Activated naive CD4-positive, alpha-beta T cell treated with anti-CD3 and anti-CD28 coated beads for 36 hours (primary cell): Measurements from ENCODE around the gene EFNB2. TPM values are rescaled to one million over a fixed set of nuclear protein-coding genes. Genes with fewer than 3 reads are reported as not detected.

Source experiments
- CTCF ChIA-PET: fragments of 350-600 bp; sonication (Branson Sonifier 250); formaldehyde crosslinking; loops from one replicate; lab custom pipeline; 2021; ENCODE audit warnings: antibody characterized with exemption; lab: Charles Lee
- DNase-seq: peaks from one replicate; pipeline ENCODE4 v3.0.0-alpha.2; 2020
- H3K27ac Mint-ChIP-seq: one replicate; pipeline ENCODE4 v1.8.0; 2021; ENCODE audit warnings: mild to moderate bottlenecking, mixed read lengths
- H3K27me3 Mint-ChIP-seq: one replicate; pipeline ENCODE4 v1.8.0; 2021; ENCODE audit warnings: low read depth, mixed read lengths
- H3K36me3 Mint-ChIP-seq: one replicate; pipeline ENCODE4 v1.8.0; 2021; ENCODE audit warnings: low read depth, mixed read lengths
- H3K4me1 Mint-ChIP-seq: one replicate; pipeline ENCODE4 v1.8.0; 2021; ENCODE audit warnings: low read depth, mixed read lengths
- H3K4me3 Mint-ChIP-seq: one replicate; pipeline ENCODE4 v1.8.0; 2021; ENCODE audit warnings: mild to moderate bottlenecking, moderate library complexity, mixed read lengths
- H3K9me3 Mint-ChIP-seq: one replicate; pipeline ENCODE4 v1.8.0; 2021; ENCODE audit warnings: mixed read lengths
- intact Hi-C: fragments of 100-400 bp; cut with micrococcal nuclease; formaldehyde crosslinking; loops from one replicate; pipeline ENCODE4 v1.15.1; 2023
- total RNA-seq, 2 experiments: library from RNA; stranded (reverse); gene quantifications; one replicate each; pipeline ENCODE4 v1.2.3, GENCODE V29; 2021

Gene EFNB2
- total RNA-seq, 2 experiments from 2014 or later: 0.07 to 0.12 TPM

DNA sequence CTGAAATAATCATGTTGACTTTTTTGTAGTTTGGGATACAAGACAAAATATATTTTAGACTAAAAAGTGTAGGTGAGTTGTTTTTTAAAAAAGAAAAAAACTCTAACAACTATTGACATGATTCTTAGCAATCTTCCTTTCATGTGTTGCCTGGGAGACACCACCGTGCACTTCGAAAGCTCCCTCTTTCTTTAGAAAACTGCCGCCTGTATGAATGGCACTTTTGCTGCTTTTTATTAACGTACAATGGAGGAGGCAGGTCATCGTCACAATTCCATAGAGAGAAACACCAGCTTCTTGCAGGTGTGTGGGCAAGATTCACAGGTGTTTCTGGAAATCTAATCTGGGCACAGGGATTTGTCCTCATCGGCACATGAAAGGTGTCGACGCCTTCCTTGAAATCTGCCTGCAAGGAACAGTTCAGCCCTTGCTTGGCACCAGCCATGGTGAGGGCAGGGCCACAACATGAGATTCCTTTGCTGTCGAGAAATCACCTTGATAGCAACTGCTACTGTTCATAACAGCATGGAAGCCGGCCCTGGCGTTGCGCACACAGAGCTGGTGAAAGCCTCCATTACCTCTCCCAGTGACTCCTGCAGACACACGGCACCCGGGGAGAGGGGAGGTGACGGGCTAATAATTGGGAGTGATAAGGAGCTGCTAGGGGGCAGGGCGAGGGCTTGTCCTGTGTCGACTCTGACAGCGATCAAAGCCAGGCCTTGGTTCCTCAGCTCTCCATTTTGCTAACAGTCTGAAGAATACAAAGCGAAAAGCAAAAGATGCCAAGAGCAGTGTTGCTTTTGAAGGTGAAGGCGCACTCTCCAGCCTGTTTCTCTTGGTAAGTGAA lies 66.5 kb downstream of the EFNB2 start:
- intact Hi-C loops: no loop called here
- H3K9me3 Mint-ChIP-seq: no peaks in the 10 kb centered on the region
- DNase-seq: no peak
- H3K27ac Mint-ChIP-seq: no peak overlapping the region
- no peaks in the 10 kb centered on the region for H3K4me1 Mint-ChIP-seq
- no peaks in the 10 kb centered on the region for H3K36me3 Mint-ChIP-seq
- peaks cover 3% of the 10 kb centered on the region for H3K27me3 Mint-ChIP-seq
- no peak overlapping the region for H3K4me3 Mint-ChIP-seq
- CTCF ChIA-PET: no interaction called here

DNA sequence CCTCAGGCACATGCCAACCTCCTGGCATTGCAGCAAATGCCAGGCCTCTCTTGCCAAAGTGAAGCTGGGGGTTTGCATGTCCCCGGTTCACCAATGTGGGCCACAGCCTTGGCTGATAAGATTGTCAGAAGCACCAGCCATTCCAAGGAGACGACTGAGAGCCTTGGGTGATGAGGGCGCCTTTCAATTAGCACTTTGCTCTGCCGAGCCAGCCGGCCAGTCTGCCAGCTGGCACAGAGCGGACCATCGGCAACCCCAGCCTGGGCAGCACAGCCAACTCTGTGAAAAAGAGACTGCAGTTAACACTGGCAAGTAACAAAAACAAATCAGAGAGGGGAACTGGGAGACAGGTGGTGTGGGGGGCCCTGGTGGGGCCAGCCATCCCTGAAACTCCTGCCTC lies 67.3 kb downstream of the EFNB2 start:
- intact Hi-C loops: no loop called here
- Mint-ChIP-seq H3K4me1 (no peaks in the 10 kb centered on the region), H3K9me3 (no peaks in the 10 kb centered on the region), H3K27me3 (peaks cover 3% of the 10 kb centered on the region), H3K36me3 (no peaks in the 10 kb centered on the region), H3K4me3 (no peak overlapping the region), H3K27ac (no peak overlapping the region)
- DNase-seq: no peak
- CTCF ChIA-PET: no interaction called here

DNA sequence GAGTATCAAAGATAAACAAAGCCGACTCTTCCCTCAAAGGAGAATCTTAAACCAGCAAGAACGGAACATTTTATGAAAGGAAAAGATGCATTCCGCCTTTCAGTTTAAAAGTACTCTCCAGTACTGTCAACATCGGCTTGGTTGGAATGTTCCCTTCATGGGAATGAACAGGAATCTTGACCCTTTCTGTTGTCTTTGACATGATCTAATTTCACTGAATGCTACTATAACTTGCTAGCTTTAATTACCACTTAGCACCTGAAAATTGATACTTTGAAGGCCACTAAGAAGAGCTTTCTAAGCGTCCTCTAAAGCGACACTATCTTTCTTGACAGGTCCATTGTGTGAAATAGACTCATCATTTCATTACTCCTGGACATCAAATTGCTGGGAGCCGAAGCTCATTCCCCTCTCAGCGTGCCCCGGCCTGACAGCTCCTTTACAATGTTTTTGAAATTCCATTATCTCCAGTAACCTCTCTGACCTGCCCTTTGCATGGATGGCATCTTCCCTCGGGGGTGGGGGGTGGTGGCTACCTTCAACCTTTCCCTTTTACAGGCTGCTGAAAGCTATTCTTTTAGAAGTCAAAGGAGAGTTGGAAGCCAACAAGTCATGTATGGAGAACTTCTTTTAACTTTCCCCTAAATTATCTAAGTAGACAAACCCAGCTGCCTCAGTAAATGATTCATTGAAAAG lies 67.9 kb downstream of the EFNB2 start:
- Mint-ChIP-seq H3K27ac (no peak overlapping the region), H3K36me3 (no peaks in the 10 kb centered on the region), H3K27me3 (peaks cover 5% of the 10 kb centered on the region), H3K9me3 (no peaks in the 10 kb centered on the region), H3K4me3 (no peak overlapping the region), H3K4me1 (no peaks in the 10 kb centered on the region)
- CTCF ChIA-PET: no interaction called here
- DNase-seq: no peak
- intact Hi-C loops: no loop called here

DNA sequence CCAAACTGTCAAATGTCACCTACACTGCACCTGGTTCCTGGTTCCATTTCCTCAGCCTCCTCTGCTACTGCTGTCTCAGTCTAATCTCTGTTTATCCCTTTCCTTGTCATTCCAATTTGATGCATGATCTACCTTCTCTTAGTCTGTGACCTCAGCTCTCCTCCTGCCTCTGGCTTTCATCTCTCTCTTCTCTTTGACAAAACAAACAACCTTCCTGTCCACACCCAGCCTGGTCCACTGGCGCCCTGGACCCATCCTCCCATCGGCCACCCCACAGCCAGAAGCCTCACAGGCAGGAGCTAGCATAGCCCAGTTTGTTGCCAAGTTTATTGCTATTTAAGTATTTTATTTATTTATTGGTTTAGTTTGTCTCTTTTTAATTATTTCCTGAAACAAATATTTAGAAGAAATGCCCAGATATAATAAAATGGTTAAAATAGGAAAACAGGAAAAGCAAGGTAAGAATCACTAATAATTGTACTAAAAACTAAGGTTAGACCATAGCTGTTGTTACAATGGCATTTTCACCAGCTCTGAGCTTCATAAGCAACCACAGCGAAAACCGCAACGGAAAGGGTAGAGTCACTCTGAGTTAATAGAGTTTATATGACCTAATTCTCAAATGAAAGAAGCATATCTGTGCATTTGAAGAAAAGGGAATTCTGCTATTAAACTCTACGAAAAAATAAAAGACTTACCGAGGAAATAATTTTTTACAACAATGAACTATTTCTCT lies 68.6 kb downstream of the EFNB2 start:
- no peak for DNase-seq
- no peaks in the 10 kb centered on the region for H3K36me3 Mint-ChIP-seq
- intact Hi-C loops: no loop called here
- no peaks in the 10 kb centered on the region for H3K4me1 Mint-ChIP-seq
- no peak overlapping the region for H3K27ac Mint-ChIP-seq
- peaks cover 5% of the 10 kb centered on the region for H3K27me3 Mint-ChIP-seq
- CTCF ChIA-PET: interaction anchor here (0.7 kb wide), 1 partner anchor 11 kb away, joined by 3 read pairs; no protein-coding TSS in a partner anchor
- H3K4me3 Mint-ChIP-seq: no peak overlapping the region
- H3K9me3 Mint-ChIP-seq: no peaks in the 10 kb centered on the region

DNA sequence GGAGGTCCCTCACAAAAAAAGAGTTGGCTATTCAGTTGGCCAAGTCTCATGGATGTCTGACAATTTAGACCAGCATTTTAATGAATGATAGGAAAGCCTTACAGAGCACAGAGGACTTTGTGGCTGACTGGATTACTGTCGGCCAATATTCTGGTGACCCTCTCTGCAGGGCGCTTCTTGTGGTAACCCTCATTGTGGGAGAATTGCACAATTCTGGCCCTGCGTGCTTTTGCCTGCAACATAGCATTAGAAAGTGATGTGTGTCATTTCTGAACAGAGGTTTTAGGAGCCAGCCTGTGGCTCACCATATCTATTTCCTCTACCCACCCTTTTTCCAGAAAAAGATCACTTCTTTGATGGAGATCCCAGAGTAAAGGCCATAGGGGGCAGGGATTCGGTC lies 71.4 kb downstream of the EFNB2 start:
- peaks cover 5% of the 10 kb centered on the region for H3K27me3 Mint-ChIP-seq
- H3K4me3 Mint-ChIP-seq: no peak overlapping the region
- no peaks in the 10 kb centered on the region for H3K36me3 Mint-ChIP-seq
- no peak overlapping the region for H3K27ac Mint-ChIP-seq
- no peak for DNase-seq
- H3K4me1 Mint-ChIP-seq: no peaks in the 10 kb centered on the region
- intact Hi-C loops: no loop called here
- no peaks in the 10 kb centered on the region for H3K9me3 Mint-ChIP-seq
- CTCF ChIA-PET: no interaction called here

DNA sequence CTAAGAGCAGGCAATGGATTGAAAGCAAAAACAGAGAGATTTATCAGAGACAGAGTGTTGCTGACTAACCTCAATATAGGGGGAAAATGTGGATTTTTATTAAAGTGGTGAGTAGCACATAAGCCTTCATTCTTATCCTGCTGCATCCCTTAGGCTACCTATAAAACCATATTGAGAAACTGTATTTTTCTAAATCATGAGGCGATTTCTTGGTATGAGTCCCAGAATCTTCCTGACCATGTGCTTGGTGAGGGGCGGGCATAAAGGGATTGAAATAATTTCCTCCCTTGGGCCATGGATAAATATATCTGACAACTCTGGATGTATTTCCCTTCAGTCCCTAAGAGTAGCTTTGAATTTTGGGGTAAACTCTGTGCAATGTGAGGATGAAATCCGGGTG lies 72.8 kb downstream of the EFNB2 start:
- Mint-ChIP-seq H3K4me1 (no peaks in the 10 kb centered on the region), H3K27ac (no peak overlapping the region), H3K36me3 (no peaks in the 10 kb centered on the region), H3K4me3 (no peak overlapping the region), H3K9me3 (no peaks in the 10 kb centered on the region), H3K27me3 (peaks cover 12% of the 10 kb centered on the region)
- CTCF ChIA-PET: no interaction called here
- intact Hi-C loops: no loop called here
- DNase-seq: no peak

DNA sequence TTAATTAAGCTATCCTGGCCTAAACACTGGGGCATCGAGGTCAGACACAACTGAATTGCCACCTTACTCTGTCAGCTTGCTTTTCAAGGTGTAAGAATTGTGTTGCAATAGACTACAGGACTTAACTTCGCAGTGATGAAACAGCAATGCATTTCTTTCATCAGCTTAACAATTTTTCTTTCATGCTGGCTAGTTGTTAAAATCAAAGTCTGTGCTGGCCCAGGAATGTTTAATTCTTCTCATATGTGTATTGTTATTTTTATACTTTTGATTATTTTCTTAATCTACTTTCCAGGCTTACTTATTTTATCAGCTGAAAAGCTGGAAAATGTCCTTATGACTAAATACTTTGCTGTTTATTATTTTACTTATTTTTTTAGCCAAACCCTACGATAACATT lies 79.7 kb downstream of the EFNB2 start:
- CTCF ChIA-PET: interaction anchor here (1.0 kb wide), 1 partner anchor 10 kb away, joined by 3 read pairs; no protein-coding TSS in a partner anchor
- intact Hi-C loops: no loop called here
- Mint-ChIP-seq H3K36me3 (no peaks in the 10 kb centered on the region), H3K4me3 (no peak overlapping the region), H3K27ac (no peak overlapping the region), H3K4me1 (no peaks in the 10 kb centered on the region), H3K9me3 (no peaks in the 10 kb centered on the region), H3K27me3 (peaks cover 21% of the 10 kb centered on the region)
- no peak for DNase-seq

DNA sequence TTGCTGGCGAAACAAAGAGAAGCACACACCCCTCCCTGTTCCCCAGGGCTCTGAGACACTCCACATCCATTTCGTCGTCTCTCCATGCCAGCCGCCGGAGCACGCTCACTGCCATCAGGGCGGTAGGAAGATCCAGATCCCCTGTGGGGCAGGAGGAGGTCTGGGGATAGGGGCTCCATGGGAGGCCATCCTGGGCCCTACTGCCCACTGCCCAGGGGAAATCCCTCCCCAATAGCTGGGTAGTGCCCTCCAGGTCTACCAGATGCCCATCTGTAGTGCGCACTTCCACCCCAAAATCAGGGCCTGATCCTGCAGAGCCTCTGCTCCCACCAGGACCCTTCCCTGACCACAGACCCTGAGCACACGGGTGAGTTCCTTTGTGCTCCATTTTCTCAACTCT lies 80.3 kb downstream of the EFNB2 start:
- Mint-ChIP-seq H3K4me1 (no peaks in the 10 kb centered on the region), H3K27me3 (peaks cover 21% of the 10 kb centered on the region), H3K4me3 (no peak overlapping the region), H3K9me3 (no peaks in the 10 kb centered on the region), H3K27ac (no peak overlapping the region), H3K36me3 (no peaks in the 10 kb centered on the region)
- no peak for DNase-seq
- CTCF ChIA-PET: no interaction called here
- intact Hi-C loops: no loop called here

DNA sequence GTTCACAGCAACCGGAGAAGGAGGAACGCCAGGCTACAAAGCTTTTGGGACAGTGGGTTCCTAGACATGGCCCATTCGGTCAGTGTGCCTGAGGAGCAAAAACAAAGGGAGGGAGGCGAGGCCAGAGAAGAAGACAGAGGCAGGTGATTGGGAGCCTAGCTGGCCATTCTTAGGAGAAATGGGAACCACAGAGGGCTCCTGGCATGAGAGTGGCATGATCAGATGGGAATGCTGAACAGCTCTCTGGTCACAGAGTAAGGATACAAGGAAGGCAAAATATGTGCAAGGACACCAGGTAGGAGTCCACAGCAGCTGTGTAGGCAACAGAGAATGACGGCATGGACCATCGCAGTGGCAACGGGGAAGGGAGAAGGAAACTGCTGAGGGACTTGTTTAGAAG lies 82.4 kb downstream of the EFNB2 start:
- Mint-ChIP-seq H3K27me3 (peaks cover 19% of the 10 kb centered on the region), H3K27ac (no peak overlapping the region)

DNA sequence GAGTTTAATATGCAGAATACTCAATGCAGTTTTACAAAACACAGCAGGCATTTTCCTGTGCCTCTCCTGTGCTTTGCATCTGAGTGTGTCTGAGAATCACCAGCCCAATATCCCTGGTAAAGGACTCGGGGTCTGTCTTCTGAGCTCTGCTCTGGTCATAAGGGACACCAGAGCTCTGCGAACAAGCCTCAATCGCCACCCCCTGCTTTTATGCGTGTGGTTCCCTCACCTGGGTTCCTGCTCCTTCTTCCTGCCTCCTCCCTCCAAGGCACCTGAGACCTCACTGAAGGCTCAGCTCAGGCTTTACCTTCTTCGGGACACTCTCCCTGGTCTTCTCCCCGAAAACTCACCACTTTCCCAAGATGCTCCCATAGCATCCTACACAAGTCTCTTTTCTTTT lies 84.5 kb downstream of the EFNB2 start:
- Mint-ChIP-seq H3K27ac (no peak overlapping the region), H3K27me3 (peaks cover 34% of the 10 kb centered on the region), H3K36me3 (no peaks in the 10 kb centered on the region), H3K4me3 (no peak overlapping the region), H3K4me1 (no peaks in the 10 kb centered on the region), H3K9me3 (no peaks in the 10 kb centered on the region)
- intact Hi-C loops: no loop called here
- DNase-seq: no peak
- CTCF ChIA-PET: no interaction called here

More for the DNA sequence above, 82.4 kb downstream of the EFNB2 start:
- no peaks in the 10 kb centered on the region for H3K9me3 Mint-ChIP-seq
- H3K4me3 Mint-ChIP-seq: no peak overlapping the region
- intact Hi-C loops: no loop called here
- DNase-seq: no peak
- H3K36me3 Mint-ChIP-seq: no peaks in the 10 kb centered on the region
- H3K4me1 Mint-ChIP-seq: no peaks in the 10 kb centered on the region
- CTCF ChIA-PET: no interaction called here

DNA sequence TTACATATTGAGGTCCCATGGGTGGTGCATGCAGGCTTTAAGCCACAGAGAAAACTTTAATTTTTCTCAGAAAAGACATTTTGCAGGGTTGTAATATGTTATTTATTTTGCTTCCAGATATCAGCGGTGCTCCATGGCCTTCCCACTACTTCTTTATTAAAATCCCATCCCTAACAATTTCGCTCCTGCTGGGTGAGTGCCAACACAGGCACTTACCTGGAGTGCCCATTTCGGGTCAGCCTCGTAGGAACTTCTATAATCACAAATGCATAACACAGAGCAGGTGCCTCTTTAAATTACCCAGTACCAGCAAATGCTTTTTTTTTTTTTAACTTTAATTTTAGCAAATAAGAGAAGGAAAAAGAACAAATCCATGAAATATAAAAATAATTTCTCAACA lies 86.4 kb downstream of the EFNB2 start:
- Mint-ChIP-seq H3K9me3 (no peaks in the 10 kb centered on the region), H3K4me1 (no peaks in the 10 kb centered on the region), H3K4me3 (no peak overlapping the region), H3K27me3 (peaks cover 33% of the 10 kb centered on the region), H3K36me3 (no peaks in the 10 kb centered on the region), H3K27ac (no peak overlapping the region)
- no peak for DNase-seq
- CTCF ChIA-PET: no interaction called here
- intact Hi-C loops: no loop called here

DNA sequence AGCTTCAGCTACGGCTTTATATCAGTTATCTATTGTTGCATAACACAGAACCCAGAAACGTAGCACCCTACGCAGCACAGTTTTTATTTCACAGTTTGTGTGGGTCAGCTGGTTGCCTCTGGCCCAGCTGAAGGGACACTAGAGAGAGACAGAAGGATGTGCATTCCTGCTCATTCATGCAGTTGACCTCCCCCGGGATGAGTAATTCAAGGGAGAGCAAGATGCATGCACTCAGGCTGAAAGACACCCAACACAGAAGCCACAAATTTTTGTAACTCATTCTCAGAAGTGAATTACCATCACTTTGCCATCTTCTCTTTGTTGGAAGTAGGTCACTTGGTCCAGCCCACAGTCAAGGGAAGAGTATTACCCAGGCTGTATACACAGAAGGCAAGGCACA lies 89.5 kb downstream of the EFNB2 start:
- Mint-ChIP-seq H3K4me1 (no peaks in the 10 kb centered on the region), H3K36me3 (no peaks in the 10 kb centered on the region), H3K9me3 (no peaks in the 10 kb centered on the region), H3K27me3 (peaks cover 27% of the 10 kb centered on the region), H3K27ac (no peak overlapping the region), H3K4me3 (no peak overlapping the region)
- intact Hi-C loops: no loop called here
- DNase-seq: no peak
- CTCF ChIA-PET: no interaction called here
